Stimulated activated CD8-positive, alpha-beta memory T cell treated with anti-CD3 and anti-CD28 coated beads, Interleukin-4, amount 100 ng/mL, for 48 hours (primary cell): ENCODE data around the gene CDH23.

Experiments used
- DNase-seq: peaks from one replicate; pipeline ENCODE4 v3.0.0-alpha.2; 2020

CDH23 gene

GRCh38 chr10:71610651-71611050, 213.9 kb downstream of the CDH23 start:
- no peak for DNase-seq

GRCh38 chr10:71611131-71611530, 214.4 kb downstream of the CDH23 start:
- DNase-seq: no peak

- no peak for DNase-seq
Observed at GRCh38 chr10:71611709-71612422, 215.1 kb downstream of the CDH23 start.

GRCh38 chr10:71613261-71613777, 216.6 kb downstream of the CDH23 start:
- no peak for DNase-seq

- no peak for DNase-seq
Observed at GRCh38 chr10:71613877-71614276, 217.2 kb downstream of the CDH23 start.

GRCh38 chr10:71614946-71615345, 218.2 kb downstream of the CDH23 start:
- DNase-seq: no peak

- no peak for DNase-seq
Observed at GRCh38 chr10:71615538-71616329, 219.0 kb downstream of the CDH23 start.

- DNase-seq: no peak
Observed at GRCh38 chr10:71616817-71617654, 220.3 kb downstream of the CDH23 start.

GRCh38 chr10:71618176-71618575, 221.5 kb downstream of the CDH23 start:
- no peak for DNase-seq

GRCh38 chr10:71618598-71618997, 221.9 kb downstream of the CDH23 start:
- DNase-seq: no peak

- DNase-seq: no peak
Observed at GRCh38 chr10:71620642-71621041, 223.9 kb downstream of the CDH23 start.

GRCh38 chr10:71621231-71622153, 224.8 kb downstream of the CDH23 start:
- DNase-seq: no peak

- no peak for DNase-seq
Observed at GRCh38 chr10:71622154-71622526, 225.4 kb downstream of the CDH23 start.

- no peak for DNase-seq
Observed at GRCh38 chr10:71622616-71623015, 225.9 kb downstream of the CDH23 start.

GRCh38 chr10:71623098-71623985, 226.6 kb downstream of the CDH23 start:
- no peak for DNase-seq

- DNase-seq: no peak
Observed at GRCh38 chr10:71623986-71624291, 227.2 kb downstream of the CDH23 start.

GRCh38 chr10:71625445-71626175, 228.9 kb downstream of the CDH23 start:
- no peak for DNase-seq

- no peak for DNase-seq
Observed at GRCh38 chr10:71627230-71627939, 230.7 kb downstream of the CDH23 start.

- no peak for DNase-seq
Observed at GRCh38 chr10:71627956-71628355, 231.2 kb downstream of the CDH23 start.

GRCh38 chr10:71629131-71629530, 232.4 kb downstream of the CDH23 start:
- DNase-seq: no peak
